Astrocyte (in vitro differentiated cells and primary cell): Measurements from ENCODE around the gene MAP3K4. TPM values are rescaled to one million over a fixed set of nuclear protein-coding genes. Genes with fewer than 3 reads are reported as not detected.

Experiments
- DNase-seq: peaks from one replicate; pipeline ENCODE4 v3.0.0-alpha.2; 2010; ENCODE audit warnings: low read depth
- FAIRE-seq: peaks from 2 replicates; lab custom pipeline; 2011; peaks lifted over from hg19 to GRCh38; lab: Jason Lieb, UNC
- H2AFZ ChIP-seq: 2 replicates; pipeline ENCODE4 v1.6.0; 2012; ENCODE audit warnings: low read depth, low read length, inconsistent platforms
- H3K27ac ChIP-seq: 2 replicates; pipeline ENCODE4 v1.5.1; 2011; ENCODE audit warnings: low read depth, low read length, inconsistent platforms
- H3K27me3 ChIP-seq: 2 replicates; pipeline ENCODE4 v1.6.0; 2011; ENCODE audit warnings: low read length, inconsistent platforms; ENCODE audit not compliant: insufficient read depth
- H3K36me3 ChIP-seq: 2 replicates; pipeline ENCODE4 v1.5.1; 2011; ENCODE audit warnings: low read length, inconsistent platforms; ENCODE audit not compliant: insufficient read depth
- H3K4me1 ChIP-seq: 2 replicates; pipeline ENCODE4 v1.5.1; 2011; ENCODE audit warnings: low read length, inconsistent platforms; ENCODE audit not compliant: insufficient read depth
- H3K4me2 ChIP-seq: 2 replicates; pipeline ENCODE4 v1.6.0; 2012; ENCODE audit warnings: low read length, inconsistent platforms
- H3K4me3 ChIP-seq: 2 replicates; pipeline ENCODE4 v1.5.1; 2011; ENCODE audit warnings: low read depth, mild to moderate bottlenecking, low read length, inconsistent platforms; ENCODE audit not compliant: insufficient read depth
- H3K79me2 ChIP-seq: 2 replicates; pipeline ENCODE4 v1.6.0; 2012; ENCODE audit warnings: mild to moderate bottlenecking, low read length, inconsistent platforms; ENCODE audit not compliant: insufficient read depth
- H3K9ac ChIP-seq: 2 replicates; pipeline ENCODE4 v1.6.0; 2012; ENCODE audit warnings: mild to moderate bottlenecking, low read length, inconsistent platforms
- H3K9me3 ChIP-seq: 2 replicates; pipeline ENCODE4 v1.5.1; 2012; ENCODE audit warnings: low read depth, mild to moderate bottlenecking, low read length, inconsistent platforms; ENCODE audit not compliant: insufficient read depth
- H4K20me1 ChIP-seq: 2 replicates; pipeline ENCODE4 v1.6.0; 2012; ENCODE audit warnings: low read length, inconsistent platforms; ENCODE audit not compliant: insufficient read depth
- H3K27ac Mint-ChIP-seq: one replicate; pipeline ENCODE4 v1.8.0; 2021; ENCODE audit warnings: mild to moderate bottlenecking, mixed read lengths; ENCODE audit not compliant: unreplicated experiment
- H3K27me3 Mint-ChIP-seq: one replicate; pipeline ENCODE4 v1.8.0; 2021; ENCODE audit warnings: low read depth, mixed read lengths; ENCODE audit not compliant: unreplicated experiment
- H3K36me3 Mint-ChIP-seq: one replicate; pipeline ENCODE4 v1.8.0; 2021; ENCODE audit warnings: low read depth, mixed read lengths; ENCODE audit not compliant: unreplicated experiment
- H3K4me1 Mint-ChIP-seq: one replicate; pipeline ENCODE4 v1.8.0; 2021; ENCODE audit warnings: low read depth, mixed read lengths; ENCODE audit not compliant: unreplicated experiment
- H3K4me3 Mint-ChIP-seq: one replicate; pipeline ENCODE4 v1.8.0; 2021; ENCODE audit warnings: mild to moderate bottlenecking, moderate library complexity, mixed read lengths; ENCODE audit not compliant: unreplicated experiment
- H3K9me3 Mint-ChIP-seq: one replicate; pipeline ENCODE4 v1.8.0; 2021; ENCODE audit warnings: mild to moderate bottlenecking, mixed read lengths; ENCODE audit not compliant: unreplicated experiment
- CTCF ChIP-seq: IDR thresholded peaks from 2 replicates; pipeline ENCODE4 v1.5.1; 2011; ENCODE audit warnings: low read depth, mild to moderate bottlenecking, inconsistent platforms, low read length, moderate library complexity; ENCODE audit not compliant: insufficient read depth
- EZH2 ChIP-seq: IDR thresholded peaks from 2 replicates; pipeline ENCODE4 v1.6.1; 2012; ENCODE audit warnings: mild to moderate bottlenecking, low read length, inconsistent platforms; ENCODE audit not compliant: insufficient read depth
- total RNA-seq: library from RNA; stranded (reverse); gene quantifications from 2 replicates; pipeline ENCODE4 v1.2.1, GENCODE V29; 2021

MAP3K4 gene
- total RNA-seq, 1 donor from 2014 or later = 22.1 TPM

GRCh38 chr6:160973311-160974250 lies 18.0 kb upstream of the MAP3K4 start:
- Histone ChIP-seq H3K27me3 (no peaks in the 10 kb centered on the region), H3K4me3 (no peak overlapping the region), H3K4me1 (peaks cover 22% of the 10 kb centered on the region), H3K9ac (peak overlapping the region; percentile 55), H3K4me2 (peak overlapping the region; percentile 35), H4K20me1 (no peaks in the 10 kb centered on the region), H3K9me3 (no peaks in the 10 kb centered on the region), H3K27ac (peak overlapping the region; percentile 70), H3K36me3 (no peaks in the 10 kb centered on the region), H2AFZ (peak overlapping the region; percentile 42), H3K79me2 (no peaks in the 10 kb centered on the region)
- peak; percentile 32 for FAIRE-seq
- no peak for DNase-seq
- TF ChIP-seq CTCF = no peak
- no peak for TF ChIP-seq EZH2
- Mint-ChIP-seq H3K36me3 (no peaks in the 10 kb centered on the region), H3K27ac (peak overlapping the region; percentile 91), H3K4me1 (peaks cover 28% of the 10 kb centered on the region), H3K9me3 (peaks cover 5% of the 10 kb centered on the region), H3K27me3 (no peaks in the 10 kb centered on the region), H3K4me3 (no peak overlapping the region)

- Mint-ChIP-seq H3K4me3 (no peak overlapping the region), H3K36me3 (no peaks in the 10 kb centered on the region), H3K9me3 (peaks cover 4% of the 10 kb centered on the region), H3K4me1 (peaks cover 29% of the 10 kb centered on the region), H3K27ac (peak overlapping the region; percentile 22), H3K27me3 (no peaks in the 10 kb centered on the region)
- DNase-seq (peak; percentile 95), FAIRE-seq (peak; percentile 43)
- peaks cover 22% of the 10 kb centered on the region for H3K4me1 ChIP-seq
- H3K36me3 ChIP-seq = no peaks in the 10 kb centered on the region
- no peaks in the 10 kb centered on the region for H3K9me3 ChIP-seq
- H4K20me1 ChIP-seq = no peaks in the 10 kb centered on the region
- H3K27me3 ChIP-seq = no peaks in the 10 kb centered on the region
- peak overlapping the region; percentile 35 for H3K4me2 ChIP-seq
- H3K27ac ChIP-seq = peak overlapping the region; percentile 70
- no peak overlapping the region for H2AFZ ChIP-seq
- no peaks in the 10 kb centered on the region for H3K79me2 ChIP-seq
- no peak for TF ChIP-seq CTCF
- TF ChIP-seq EZH2 = no peak
- peak overlapping the region; percentile 55 for H3K9ac ChIP-seq
- no peak overlapping the region for H3K4me3 ChIP-seq
These were observed 17.2 kb upstream of the MAP3K4 start for GRCh38 chr6:160974304-160974771.
